ENCODE results near the gene EXOC8.
A peak's percentile ranks its signal among the peaks of the same experiment; 100 is the strongest.
"Not testable (repeated sequence)": the region's sequence is repeated elsewhere in the genome, so short reads cannot be mapped to it uniquely, and the experiment has no call there.

EXOC8 gene

DNA sequence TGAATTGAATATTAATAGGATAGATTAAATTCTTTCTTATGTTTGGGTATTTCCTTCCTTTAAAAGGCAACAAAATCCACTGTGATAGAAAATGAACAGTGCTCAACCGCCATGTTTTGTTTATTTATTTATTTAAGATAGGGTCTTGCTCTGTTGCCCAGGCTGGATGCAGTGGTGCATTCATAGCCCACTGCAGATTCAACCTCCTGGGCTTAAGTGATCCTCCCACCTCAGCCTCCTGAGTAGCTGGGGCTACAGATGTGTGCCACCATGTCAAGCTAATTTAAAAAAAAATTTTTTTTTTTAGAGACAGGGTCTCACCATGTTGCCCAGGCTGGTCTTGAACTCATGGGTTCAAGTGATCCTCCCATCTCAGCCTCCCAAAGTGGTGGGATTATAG is 11.2 kb upstream of the EXOC8 start:
- not testable (repeated sequence) for DNase-seq

DNA sequence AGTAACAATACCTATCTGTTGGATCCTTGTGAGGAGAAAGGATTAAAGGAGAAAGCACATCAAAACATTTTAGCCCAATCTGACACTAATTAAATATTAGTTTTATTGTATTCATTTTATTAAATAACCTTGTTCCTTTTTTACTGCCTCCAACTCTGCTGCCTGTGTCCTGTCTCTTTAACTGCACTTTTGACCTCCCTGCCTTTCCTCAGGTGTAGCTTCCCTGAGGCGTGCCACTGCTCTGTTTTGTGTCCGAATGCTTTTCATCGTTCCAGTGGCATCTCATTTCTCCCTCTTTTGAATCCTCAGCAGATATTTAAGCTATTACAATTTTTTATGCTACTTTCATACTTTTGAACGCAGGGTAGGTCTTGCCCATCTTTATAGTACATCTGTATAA is 10.8 kb upstream of the EXOC8 start:
- DNase-seq, result no peak

- no peak for DNase-seq
Measured at GRCh38 chr1:231347961-231348360, 10.3 kb upstream of the EXOC8 start.

DNA sequence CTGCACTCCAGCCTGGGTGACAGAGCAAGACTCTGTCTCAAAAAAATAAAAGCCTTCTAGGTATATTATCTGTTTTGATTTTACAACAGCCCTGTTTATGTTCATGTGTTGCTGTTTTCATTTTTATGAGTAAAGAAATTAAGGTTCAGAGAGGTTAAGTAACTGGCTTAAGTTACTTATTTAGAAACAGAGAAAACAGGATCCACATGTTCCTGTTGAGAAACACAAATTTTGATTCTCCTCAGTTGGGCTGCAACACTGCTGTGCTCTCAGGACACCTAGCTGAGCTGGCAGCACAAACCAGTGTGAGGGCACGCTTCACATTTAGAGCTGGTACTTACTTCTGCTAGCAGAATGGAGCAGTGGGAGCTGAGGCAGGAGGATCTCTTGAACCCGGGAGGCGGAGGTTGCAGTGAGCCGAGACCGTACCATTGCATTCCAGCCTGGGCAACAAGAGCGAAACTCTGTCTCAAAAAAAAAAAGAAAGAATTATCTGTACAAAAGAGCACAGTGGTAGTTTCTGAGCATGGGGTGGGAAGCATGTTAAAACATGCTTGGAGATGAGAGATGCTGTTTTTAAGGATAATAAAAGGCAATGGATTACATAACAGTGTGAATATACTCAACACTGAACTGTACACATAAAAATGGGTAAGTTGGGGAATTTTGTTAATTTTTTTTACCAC is 2.8 kb upstream of the EXOC8 start:
- no peak for DNase-seq

DNA sequence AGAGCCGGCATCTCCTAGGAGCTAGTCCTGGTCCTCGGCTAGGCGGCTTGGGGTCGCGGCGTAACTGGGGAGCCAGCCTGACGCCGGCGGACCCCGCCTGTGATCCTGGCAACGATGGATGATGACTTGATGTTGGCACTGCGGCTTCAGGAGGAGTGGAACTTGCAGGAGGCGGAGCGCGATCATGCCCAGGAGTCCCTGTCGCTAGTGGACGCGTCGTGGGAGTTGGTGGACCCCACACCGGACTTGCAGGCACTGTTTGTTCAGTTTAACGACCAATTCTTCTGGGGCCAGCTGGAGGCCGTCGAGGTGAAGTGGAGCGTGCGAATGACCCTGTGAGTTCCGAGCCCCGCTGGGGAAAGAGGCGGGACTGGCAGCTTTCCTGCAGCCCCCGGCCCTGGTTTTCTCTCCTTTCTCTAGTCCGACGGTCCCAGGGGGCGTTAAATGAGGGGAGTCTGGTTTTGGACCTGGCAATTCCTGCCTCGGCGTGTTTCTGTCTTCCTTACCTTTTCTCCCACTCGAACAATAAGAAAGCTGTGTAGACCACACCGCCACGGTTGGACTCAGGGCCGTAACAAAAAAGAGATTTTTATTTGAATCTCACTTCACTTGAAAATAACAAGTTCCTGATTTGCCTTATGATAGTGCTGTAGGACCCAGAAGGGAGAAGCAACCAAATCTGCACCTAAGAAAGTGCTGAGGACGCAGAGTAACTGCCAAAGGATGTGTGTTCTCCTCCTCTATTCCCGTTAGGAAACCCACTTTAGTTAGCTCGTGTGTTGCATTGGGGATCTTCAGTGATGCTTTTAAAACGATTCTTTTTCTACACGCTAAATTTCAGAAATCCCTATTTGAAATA is 847 bp upstream of the EXOC8 start, which contains the start of gene SPRTN:
Gene SPRTN (plus strand): TSS at position 24 of the 859 bp plus-strand sequence. CDS start 91 bp downstream, at position 115.
- no peak for DNase-seq

DNA sequence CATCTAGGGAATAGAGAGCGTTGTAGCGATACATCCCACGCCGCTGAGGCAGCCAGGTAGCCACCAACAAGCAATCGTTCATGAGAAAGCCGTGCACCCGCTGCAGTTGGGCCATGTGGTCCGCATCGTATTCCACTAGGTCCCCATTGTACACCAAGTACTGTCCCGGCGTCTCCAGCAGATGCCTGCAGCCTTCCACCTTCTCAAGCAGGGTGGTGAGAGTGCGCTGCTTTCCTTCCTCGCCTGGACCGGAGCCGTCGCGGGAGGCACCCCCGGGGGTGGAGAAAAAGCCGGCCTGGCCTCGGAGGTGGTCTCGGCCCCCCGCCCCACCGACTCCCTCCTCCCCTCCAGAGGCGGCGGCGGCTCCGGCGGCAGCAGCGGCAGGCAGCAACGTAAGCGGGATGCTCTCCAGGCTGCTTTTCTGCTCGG is 595 bp downstream of the EXOC8 start:
- no peak for DNase-seq

- no peak for DNase-seq
Measured at GRCh38 chr1:231335663-231336602, 1.7 kb downstream of the EXOC8 start.

GRCh38 chr1:231334952-231335351 is 2.7 kb downstream of the EXOC8 start:
- DNase-seq, result no peak

DNA sequence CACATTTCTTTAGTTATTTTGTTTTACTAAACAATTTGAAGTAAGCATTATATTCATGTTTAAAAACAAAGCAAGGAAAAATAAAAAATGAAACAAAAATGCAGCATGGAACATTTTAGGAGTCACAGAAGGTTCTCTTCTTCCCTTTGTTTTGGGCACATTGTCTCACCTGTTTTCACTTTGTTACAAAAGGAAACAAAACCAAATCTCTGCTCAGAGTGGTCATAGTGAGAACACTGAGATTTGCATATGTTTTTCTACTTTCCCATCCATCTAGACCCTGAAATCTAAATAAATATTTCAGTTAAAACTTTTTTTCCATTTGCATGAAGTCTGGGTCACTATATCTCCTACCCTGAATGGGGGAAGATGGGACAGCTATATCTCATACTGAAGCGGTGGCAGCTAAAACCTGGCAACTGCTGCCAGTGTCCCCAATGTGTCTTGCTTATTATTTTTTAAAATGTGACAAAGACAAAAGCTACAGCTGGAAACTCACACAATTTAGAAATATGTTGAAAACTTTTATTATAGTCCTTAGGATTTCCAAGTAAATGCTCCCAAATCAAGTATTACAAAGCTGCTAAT is 3.5 kb downstream of the EXOC8 start:
- no peak for DNase-seq

GRCh38 chr1:231332761-231333160 is 4.9 kb downstream of the EXOC8 start:
- DNase-seq, result no peak

GRCh38 chr1:231329483-231329882 is 8.2 kb downstream of the EXOC8 start:
- no peak for DNase-seq

DNA sequence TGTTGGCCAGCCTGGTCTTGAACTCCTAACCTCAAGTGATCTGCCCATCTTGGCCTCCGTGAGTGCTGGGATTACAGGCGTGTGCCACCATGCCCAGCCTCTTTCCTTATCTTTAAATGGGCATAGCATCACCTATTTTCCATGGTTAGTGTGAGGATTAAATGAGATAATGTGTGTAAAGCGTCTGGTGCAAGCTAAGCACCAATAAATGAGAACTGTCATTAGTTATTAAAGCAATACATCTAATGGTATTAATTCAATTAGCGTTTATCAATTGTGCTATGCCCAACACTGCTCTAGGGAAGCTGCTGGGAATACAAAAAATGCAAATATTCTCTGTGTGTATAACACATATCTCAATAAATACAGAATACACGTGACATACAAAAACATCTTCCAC is 10.0 kb downstream of the EXOC8 start:
- no peak for DNase-seq

DNA sequence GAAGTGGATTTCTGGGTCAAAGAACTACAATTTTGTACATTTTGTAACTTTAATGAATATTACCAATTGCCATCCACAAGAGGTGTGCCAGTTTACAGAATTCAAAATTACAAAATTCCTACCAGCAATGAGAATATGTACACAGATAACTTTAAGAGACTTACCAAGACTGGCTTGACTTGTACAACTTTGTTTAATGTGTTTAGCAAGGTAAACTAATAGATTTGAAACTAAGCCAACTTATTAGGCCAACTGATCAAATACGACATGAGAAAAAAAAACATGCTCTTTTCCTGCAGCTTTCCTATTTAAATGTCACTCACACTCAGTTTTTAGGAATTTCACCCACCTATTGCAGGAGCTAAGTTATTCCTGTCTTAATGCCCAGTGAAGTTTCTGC is 11.4 kb downstream of the EXOC8 start:
- no peak for DNase-seq

DNA sequence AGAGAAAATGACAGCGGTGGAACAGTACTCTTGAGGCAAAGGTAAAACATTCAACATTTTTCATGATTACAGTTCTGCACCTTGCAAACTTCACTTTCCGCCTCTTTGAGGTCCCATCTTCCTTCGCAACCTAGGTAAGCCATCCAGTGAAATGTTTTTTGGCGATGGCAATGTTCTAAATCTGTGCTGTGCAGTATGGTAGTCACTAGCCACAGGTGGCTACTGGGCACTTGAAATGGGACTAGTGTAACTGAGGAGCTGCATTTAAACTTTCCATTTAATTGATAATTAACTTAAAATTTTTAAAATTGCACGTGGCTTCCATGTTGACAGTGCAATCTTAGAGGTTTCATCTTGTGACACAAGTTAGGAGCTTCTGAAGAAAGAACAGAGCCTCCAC is 13.0 kb downstream of the EXOC8 start:
- DNase-seq, result no peak

DNA sequence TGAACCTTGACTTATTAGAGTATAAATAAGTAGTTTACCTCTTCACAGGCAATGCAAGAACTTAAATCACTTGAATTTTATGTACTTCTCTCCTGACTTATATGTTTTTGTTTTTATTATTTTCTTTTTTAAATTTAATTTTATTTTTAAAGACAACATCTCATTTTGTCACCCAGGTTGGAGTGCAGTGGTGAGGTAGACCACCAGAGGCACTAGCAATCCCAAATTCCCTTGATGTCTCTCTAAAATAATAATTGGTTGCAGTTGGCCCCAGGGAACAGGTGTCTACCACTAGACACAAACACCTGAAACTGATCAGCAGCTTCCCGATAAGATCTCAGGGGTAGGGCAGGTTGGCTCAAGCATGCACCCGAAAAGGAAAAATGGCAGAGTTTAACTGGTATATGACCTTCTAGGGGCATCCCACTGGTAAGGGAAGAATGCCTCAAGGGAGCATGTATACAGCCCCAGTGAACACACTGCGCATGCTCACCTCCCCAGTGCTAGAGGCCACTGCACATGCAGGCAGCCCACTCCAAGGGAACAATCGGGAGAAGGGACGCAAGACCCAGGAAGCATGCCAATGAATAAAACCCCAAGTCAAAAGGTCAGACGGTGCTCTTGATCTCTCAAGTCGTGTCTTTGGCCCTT is 14.6 kb downstream of the EXOC8 start:
- no peak for DNase-seq

- DNase-seq, result no peak
Measured at GRCh38 chr1:231319080-231319479, 18.6 kb downstream of the EXOC8 start.

GRCh38 chr1:231318568-231318967 is 19.1 kb downstream of the EXOC8 start:
- DNase-seq, result no peak

DNA sequence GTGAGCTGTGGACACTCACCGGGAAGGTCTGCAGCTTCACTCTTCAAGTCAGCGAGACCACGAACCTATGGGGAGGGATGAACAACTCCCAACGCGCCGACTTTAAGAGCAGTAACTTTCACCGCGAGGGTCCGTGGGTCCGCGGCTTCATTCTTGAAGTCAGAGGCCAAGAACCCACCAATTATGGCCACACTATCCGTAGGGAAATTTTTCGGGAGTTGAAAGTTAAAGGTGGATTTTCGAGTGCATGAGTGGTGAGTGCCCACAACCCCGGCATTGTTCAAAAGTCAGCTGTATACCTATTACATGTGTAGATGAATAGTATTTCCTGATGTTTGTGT is 19.7 kb downstream of the EXOC8 start:
- no peak for DNase-seq

DNA sequence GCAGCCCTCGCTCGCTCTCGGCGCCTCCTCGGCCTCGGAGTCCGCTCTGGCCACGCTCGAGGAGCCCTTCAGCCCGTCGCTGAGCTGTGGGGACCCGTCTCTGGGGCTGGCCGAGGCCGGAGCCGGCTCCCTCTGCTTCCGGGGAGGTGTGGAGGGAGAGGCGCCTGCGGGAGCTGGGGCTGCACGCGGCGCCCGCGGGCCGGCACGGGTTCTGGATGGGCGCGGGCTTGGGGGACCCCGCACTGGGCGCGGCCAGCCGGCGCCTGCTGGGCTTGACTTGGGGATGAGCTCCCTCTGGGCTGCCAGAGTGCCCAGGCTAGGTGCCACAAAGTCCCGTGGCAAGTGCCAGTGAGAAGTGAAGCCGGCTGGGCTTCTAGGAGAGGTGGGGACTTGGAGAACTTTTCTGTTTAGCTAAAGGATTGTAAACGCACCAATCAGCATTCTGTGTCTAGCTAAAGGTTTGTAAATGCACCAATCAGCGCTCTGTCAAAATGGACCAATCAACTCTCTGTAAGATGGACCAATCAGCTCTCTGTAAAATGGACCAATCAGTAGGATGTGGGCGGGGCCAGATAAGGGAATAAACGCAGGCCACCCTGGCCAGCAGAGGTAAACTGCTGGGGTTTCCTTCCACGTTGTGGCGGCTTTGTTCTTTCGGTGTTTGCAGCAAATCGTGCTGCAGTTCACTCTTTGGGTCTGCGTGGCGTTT is 20.2 kb downstream of the EXOC8 start:
- DNase-seq, result no peak

DNA sequence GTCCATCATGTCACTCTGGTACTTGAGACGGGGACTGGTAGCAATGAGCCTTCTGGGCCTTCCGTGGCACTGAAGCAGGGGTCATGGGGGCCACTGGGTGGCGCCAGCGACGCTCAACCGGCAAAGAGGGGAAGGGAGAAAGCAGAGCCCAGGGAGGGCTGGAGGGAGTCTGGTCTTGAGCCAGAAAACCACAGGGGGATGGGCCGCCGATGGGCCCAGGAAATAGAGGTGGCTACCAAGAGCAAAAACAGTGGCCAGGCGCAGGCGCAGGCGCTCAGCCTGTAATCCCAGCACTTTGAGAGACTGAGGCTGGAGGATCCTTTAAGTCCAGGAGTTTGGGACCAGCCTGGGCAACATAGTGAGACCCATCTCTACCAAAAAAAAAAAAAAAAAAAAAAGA is 21.8 kb downstream of the EXOC8 start:
- DNase-seq, result peak; percentile 41

DNA sequence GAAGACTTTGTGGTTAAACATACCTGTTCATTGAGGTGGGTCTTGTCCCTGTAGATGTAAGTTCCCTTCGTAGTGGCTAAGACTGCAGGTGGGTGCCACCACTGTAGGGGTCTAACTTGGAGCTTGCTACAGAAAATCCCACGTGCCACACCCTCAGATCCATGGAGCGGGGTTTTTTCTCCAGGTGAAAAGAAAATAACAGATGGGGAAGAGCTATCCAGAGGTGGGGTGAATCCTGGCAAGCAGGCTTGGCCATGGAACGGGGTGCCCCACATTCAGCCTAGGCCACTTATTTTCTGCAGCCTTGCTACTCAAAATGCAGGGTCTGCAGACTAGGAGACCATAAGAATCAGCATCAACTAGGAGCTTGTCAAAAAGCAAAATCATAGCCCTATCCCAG is 24.0 kb downstream of the EXOC8 start:
- DNase-seq, result no peak

DNA sequence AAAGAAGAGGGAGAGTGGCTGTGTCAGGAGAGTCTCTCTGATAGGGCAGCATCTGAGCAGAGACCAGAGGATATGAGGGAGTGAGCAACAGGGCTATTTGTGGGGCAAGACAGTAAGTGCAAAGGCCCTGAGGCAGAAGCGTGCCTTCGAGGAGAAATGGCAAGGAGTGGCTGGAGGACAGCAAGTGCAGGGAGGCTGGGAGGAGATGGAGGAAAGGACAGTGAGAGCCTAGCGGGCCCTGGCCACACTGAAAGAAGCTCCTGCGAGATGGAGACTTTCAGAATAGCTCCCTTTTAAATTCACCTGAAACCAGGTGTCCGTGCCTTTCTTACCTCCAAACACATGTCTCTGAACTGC is 25.2 kb downstream of the EXOC8 start:
- no peak for DNase-seq
